ENCODE measurements around the gene C6. TPM values are rescaled to one million over a fixed set of nuclear protein-coding genes. Genes with fewer than 3 reads are reported as not detected.

The C6 gene
- total and polyA plus RNA-seq, 2 of the 8 experiments (the other 6 are each of a cell fraction or from before 2014, with no cell fraction given), result not detected

DNA sequence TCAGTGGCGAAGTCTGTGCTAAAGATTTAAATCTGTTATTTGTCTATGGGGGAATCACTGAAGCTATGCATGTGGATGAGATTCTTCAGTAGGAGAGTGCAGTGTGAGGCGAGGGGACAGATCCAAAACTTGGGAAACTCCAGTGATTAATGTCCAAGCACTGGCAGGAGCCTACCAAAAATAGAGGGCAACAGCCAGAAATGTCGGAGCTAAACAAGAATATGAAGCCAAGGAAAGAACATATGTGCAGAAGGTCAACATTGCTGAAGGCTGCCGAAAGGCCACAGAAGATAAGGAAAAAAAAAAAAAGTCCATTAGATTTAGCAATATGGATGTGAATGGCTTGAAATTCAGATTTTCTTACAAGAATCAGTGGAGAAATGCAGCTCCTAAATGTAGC is 61.8 kb downstream of the C6 start (continued):
- TF ChIP-seq, protein P1, sequence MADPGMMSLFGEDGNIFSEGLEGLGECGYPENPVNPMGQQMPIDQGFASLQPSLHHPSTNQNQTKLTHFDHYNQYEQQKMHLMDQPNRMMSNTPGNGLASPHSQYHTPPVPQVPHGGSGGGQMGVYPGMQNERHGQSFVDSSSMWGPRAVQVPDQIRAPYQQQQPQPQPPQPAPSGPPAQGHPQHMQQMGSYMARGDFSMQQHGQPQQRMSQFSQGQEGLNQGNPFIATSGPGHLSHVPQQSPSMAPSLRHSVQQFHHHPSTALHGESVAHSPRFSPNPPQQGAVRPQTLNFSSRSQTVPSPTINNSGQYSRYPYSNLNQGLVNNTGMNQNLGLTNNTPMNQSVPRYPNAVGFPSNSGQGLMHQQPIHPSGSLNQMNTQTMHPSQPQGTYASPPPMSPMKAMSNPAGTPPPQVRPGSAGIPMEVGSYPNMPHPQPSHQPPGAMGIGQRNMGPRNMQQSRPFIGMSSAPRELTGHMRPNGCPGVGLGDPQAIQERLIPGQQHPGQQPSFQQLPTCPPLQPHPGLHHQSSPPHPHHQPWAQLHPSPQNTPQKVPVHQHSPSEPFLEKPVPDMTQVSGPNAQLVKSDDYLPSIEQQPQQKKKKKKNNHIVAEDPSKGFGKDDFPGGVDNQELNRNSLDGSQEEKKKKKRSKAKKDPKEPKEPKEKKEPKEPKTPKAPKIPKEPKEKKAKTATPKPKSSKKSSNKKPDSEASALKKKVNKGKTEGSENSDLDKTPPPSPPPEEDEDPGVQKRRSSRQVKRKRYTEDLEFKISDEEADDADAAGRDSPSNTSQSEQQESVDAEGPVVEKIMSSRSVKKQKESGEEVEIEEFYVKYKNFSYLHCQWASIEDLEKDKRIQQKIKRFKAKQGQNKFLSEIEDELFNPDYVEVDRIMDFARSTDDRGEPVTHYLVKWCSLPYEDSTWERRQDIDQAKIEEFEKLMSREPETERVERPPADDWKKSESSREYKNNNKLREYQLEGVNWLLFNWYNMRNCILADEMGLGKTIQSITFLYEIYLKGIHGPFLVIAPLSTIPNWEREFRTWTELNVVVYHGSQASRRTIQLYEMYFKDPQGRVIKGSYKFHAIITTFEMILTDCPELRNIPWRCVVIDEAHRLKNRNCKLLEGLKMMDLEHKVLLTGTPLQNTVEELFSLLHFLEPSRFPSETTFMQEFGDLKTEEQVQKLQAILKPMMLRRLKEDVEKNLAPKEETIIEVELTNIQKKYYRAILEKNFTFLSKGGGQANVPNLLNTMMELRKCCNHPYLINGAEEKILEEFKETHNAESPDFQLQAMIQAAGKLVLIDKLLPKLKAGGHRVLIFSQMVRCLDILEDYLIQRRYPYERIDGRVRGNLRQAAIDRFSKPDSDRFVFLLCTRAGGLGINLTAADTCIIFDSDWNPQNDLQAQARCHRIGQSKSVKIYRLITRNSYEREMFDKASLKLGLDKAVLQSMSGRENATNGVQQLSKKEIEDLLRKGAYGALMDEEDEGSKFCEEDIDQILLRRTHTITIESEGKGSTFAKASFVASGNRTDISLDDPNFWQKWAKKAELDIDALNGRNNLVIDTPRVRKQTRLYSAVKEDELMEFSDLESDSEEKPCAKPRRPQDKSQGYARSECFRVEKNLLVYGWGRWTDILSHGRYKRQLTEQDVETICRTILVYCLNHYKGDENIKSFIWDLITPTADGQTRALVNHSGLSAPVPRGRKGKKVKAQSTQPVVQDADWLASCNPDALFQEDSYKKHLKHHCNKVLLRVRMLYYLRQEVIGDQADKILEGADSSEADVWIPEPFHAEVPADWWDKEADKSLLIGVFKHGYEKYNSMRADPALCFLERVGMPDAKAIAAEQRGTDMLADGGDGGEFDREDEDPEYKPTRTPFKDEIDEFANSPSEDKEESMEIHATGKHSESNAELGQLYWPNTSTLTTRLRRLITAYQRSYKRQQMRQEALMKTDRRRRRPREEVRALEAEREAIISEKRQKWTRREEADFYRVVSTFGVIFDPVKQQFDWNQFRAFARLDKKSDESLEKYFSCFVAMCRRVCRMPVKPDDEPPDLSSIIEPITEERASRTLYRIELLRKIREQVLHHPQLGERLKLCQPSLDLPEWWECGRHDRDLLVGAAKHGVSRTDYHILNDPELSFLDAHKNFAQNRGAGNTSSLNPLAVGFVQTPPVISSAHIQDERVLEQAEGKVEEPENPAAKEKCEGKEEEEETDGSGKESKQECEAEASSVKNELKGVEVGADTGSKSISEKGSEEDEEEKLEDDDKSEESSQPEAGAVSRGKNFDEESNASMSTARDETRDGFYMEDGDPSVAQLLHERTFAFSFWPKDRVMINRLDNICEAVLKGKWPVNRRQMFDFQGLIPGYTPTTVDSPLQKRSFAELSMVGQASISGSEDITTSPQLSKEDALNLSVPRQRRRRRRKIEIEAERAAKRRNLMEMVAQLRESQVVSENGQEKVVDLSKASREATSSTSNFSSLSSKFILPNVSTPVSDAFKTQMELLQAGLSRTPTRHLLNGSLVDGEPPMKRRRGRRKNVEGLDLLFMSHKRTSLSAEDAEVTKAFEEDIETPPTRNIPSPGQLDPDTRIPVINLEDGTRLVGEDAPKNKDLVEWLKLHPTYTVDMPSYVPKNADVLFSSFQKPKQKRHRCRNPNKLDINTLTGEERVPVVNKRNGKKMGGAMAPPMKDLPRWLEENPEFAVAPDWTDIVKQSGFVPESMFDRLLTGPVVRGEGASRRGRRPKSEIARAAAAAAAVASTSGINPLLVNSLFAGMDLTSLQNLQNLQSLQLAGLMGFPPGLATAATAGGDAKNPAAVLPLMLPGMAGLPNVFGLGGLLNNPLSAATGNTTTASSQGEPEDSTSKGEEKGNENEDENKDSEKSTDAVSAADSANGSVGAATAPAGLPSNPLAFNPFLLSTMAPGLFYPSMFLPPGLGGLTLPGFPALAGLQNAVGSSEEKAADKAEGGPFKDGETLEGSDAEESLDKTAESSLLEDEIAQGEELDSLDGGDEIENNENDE (IDR thresholded peaks at IDR 0.05; ENCODE audit: insufficient replicate concordance, low read length), result no peak
- no peak for TF ChIP-seq RBBP5 (IDR thresholded peaks at IDR 0.05; ENCODE audit: borderline replicate concordance, low read depth, low read length)
- TF ChIP-seq SIRT6 (IDR thresholded peaks at IDR 0.05; ENCODE audit: low read length), result no peak
- TF ChIP-seq JUND (IDR thresholded peaks at IDR 0.05; ENCODE audit: low read length), result no peak

All from H1 (cell line).